LNCaP clone FGC (cell line): Measurements from ENCODE around the gene NRF1.
A peak's percentile ranks its signal among the peaks of the same experiment; 100 is the strongest.

ENCODE experiments used
- DNase-seq: peaks from one replicate; pipeline ENCODE4 v3.0.0-alpha.2; 2011; ENCODE audit warnings: low read depth
- H3K4me3 ChIP-seq: 2 replicates; pipeline ENCODE4 v1.5.1; 2011; ENCODE audit warnings: mild to moderate bottlenecking, low read depth, low read length, control low read depth
- TF ChIP-seq, protein P1 (sequence below): IDR thresholded peaks from 2 replicates; pipeline ENCODE4 v1.5.1; 2012; ENCODE audit warnings: mild to moderate bottlenecking; ENCODE audit not compliant: control insufficient read depth, insufficient read depth; ENCODE audit errors: extremely low read depth

Gene NRF1

GRCh38 chr7:129698516-129699418, 87.2 kb downstream of the NRF1 start:
- DNase-seq = no peak
- H3K4me3 ChIP-seq = no peak overlapping the region
- TF ChIP-seq, protein P1, sequence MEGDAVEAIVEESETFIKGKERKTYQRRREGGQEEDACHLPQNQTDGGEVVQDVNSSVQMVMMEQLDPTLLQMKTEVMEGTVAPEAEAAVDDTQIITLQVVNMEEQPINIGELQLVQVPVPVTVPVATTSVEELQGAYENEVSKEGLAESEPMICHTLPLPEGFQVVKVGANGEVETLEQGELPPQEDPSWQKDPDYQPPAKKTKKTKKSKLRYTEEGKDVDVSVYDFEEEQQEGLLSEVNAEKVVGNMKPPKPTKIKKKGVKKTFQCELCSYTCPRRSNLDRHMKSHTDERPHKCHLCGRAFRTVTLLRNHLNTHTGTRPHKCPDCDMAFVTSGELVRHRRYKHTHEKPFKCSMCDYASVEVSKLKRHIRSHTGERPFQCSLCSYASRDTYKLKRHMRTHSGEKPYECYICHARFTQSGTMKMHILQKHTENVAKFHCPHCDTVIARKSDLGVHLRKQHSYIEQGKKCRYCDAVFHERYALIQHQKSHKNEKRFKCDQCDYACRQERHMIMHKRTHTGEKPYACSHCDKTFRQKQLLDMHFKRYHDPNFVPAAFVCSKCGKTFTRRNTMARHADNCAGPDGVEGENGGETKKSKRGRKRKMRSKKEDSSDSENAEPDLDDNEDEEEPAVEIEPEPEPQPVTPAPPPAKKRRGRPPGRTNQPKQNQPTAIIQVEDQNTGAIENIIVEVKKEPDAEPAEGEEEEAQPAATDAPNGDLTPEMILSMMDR = no peak

- H3K4me3 ChIP-seq = no peak overlapping the region
- no peak for DNase-seq
- TF ChIP-seq, protein P1 = no peak
Observed at GRCh38 chr7:129702316-129702715, 90.8 kb downstream of the NRF1 start.

DNA sequence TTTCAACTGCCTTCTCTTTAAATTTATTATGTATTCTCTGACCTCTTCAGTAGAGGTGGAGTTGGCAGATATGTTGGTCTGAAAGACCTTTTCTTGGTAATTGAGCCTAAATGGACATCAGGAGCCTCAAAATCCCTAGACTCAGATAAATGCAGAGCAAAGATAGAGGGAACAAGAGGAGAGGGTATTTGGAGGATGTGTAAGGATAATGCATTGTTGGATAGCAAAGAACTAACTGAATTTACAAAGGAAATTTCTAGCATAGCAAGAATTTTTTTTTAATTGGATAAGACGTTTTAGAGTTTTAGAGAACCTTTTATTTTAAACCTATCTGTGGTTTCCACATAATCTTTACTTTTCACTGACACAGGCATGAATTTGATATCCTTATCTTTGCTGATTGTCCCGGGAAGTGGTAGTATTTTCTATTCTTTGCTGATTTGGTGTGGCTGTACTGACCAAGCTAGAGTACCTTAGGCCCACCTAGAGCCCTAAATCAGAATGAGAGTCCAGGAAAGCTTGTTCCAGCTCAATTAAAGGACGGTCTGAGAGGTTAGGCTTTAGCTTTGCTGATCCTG, 91.3 kb downstream of the NRF1 start:
- TF ChIP-seq, protein P1 = no peak
- no peak for DNase-seq
- H3K4me3 ChIP-seq = no peak overlapping the region

GRCh38 chr7:129703751-129704150, 92.2 kb downstream of the NRF1 start:
- TF ChIP-seq, protein P1 = no peak
- no peak overlapping the region for H3K4me3 ChIP-seq
- no peak for DNase-seq

DNA sequence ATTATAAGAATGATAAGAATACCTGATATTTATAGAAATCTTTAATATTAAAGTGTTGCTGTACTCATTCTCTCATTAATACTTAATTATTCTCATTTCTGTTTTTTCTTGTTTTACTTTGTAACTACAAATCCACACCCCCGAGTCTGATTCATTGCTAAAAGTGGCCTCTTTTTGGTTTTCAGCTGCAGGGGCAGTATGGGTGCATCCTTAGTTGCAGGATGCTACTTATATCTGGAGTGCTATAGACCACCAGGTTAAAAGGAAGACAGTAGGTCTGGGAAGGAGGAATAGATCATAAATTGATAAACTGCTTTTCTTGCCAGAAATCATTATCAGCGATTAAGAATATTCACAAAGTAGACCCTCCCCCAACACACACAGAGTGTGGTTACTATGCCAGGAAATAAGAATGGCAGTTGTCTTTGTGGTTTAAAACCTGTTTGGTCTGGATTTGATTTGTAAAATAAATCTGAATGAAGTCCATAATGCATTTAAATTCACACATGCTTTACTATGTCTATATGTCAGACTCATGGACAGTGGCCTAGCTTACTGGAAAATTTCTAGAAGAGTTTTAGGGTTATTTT, 96.5 kb downstream of the NRF1 start:
- H3K4me3 ChIP-seq = no peak overlapping the region
- peak; percentile 84 for DNase-seq
- TF ChIP-seq, protein P1 = no peak

GRCh38 chr7:129713544-129713943, 102.0 kb downstream of the NRF1 start:
- DNase-seq = no peak
- TF ChIP-seq, protein P1 = no peak
- no peak overlapping the region for H3K4me3 ChIP-seq
